H7 (cell line): ENCODE results near the gene ZNF415. TPM values are rescaled to one million over a fixed set of nuclear protein-coding genes. Genes with fewer than 3 reads are reported as not detected.

Experiments
- DNase-seq: peaks from one replicate; pipeline ENCODE4 v3.0.0; 2012
- H3K27me3 ChIP-seq: 2 replicates; pipeline ENCODE4 v1.6.0; 2011; ENCODE audit warnings: mild to moderate bottlenecking, low read length; ENCODE audit not compliant: control insufficient read depth, insufficient read depth
- H3K36me3 ChIP-seq: replicated peaks from 2 replicates; pipeline ENCODE4 v1.5.1; 2011; ENCODE audit warnings: low read length; ENCODE audit not compliant: control insufficient read depth, insufficient read depth
- H3K4me3 ChIP-seq: 2 replicates; pipeline ENCODE4 v1.5.1; 2011; ENCODE audit warnings: low read depth, mild to moderate bottlenecking, control low read depth, low read length, moderate library complexity; ENCODE audit not compliant: insufficient read depth
- total RNA-seq: library from RNA; depleted of rRNA; stranded (reverse); fragments of >200 nt; shearing (Covaris generic); gene quantifications from 2 replicates; pipeline ENCODE4 v1.2.3, GENCODE V29; 2014; rRNA removed

Gene ZNF415
- total RNA-seq, result 5.5 and 9.6 TPM in 2 replicates

DNA sequence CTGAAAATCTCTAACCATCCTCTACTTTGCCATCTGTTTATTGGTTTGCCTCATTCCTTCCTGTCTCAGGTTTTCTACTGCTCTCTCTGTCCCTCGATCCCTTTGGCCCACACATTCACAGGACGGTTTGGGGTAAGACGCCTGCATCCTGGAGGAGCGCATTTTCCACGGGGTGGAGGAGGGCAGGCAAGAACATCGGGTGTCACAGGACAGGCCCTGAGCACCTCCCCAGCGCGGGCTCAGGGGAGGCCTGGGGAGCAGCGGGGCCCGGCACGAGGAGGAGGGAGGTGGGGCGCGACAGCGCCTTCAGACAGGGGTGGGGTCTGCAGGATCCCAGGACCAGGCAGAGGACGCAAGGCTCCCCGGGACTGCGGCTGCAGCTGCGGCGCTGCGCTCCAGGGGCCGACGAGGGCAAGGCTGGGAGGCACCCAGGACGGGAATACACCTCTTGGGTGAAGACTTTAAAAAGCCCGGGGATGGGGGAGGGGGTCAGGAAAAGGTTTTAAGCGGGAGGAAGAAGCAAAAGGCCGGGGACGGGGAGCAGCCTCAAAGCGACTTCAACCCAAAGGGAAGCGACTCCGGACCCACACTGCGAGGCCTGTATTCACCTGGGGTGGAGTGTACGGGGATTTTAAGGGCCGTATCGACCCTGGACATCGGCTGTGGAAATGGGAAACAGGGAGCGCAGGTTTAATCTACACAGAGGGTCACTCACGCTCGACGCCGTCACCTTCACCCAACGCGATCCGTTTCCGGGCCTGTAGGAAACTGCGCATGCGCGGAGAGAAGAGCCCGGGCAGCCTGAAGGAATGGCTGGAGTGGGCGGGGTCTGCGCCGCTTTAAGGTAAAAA is at the start of gene ZNF415:
Gene ZNF415, minus strand, starts transcription at position 770 of the 851 bp plus-strand sequence. CDS start 10,234 bp downstream, outside the sequence.
- Histone ChIP-seq H3K4me3 (peak within 1 kb of the TSS; percentile 80), H3K36me3 (no peaks in the 10 kb centered on the region), H3K27me3 (peaks cover 9% of the 10 kb centered on the region)
- DNase-seq, result peak; percentile 90

GRCh38 chr19:53182202-53182601 is 49.5 kb upstream of the ZNF415 start:
- Histone ChIP-seq H3K4me3 (no peak overlapping the region), H3K27me3 (no peaks in the 10 kb centered on the region), H3K36me3 (peaks cover 2% of the 10 kb centered on the region; the same call in 1 of the 2 replicates)
- DNase-seq, result no peak

DNA sequence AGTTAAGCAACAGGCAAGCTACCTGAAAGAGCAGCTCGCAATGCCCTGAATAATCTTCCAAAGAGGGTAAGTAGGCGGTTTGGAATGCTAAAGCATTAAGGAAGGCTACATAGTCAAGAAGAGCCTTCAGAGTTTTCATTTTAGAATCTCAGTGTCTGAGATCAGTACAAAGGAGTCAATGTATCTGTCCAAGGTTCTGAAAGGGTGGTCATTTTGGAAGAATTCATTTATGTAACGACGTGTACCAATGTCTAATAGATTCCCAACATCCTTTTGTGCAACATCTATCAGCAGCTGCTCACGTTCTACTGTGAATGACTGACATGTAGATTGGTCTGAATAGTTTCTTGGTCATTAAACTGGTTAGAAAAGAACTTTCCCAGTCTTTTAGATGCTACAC is 45.3 kb upstream of the ZNF415 start:
- DNase-seq, result no peak
- Histone ChIP-seq H3K36me3 (peaks cover 2% of the 10 kb centered on the region; the same call in 1 of the 2 replicates), H3K27me3 (no peaks in the 10 kb centered on the region), H3K4me3 (no peak overlapping the region)

- Histone ChIP-seq H3K27me3 (no peaks in the 10 kb centered on the region), H3K4me3 (no peak overlapping the region), H3K36me3 (no peaks in the 10 kb centered on the region)
- DNase-seq, result no peak
These were observed 40.2 kb upstream of the ZNF415 start for GRCh38 chr19:53172889-53173288.

GRCh38 chr19:53165691-53166091 is 33.0 kb upstream of the ZNF415 start:
- Histone ChIP-seq H3K36me3 (no peaks in the 10 kb centered on the region; the same call in 1 of the 2 replicates), H3K27me3 (no peaks in the 10 kb centered on the region), H3K4me3 (no peak overlapping the region)
- DNase-seq, result no peak

DNA sequence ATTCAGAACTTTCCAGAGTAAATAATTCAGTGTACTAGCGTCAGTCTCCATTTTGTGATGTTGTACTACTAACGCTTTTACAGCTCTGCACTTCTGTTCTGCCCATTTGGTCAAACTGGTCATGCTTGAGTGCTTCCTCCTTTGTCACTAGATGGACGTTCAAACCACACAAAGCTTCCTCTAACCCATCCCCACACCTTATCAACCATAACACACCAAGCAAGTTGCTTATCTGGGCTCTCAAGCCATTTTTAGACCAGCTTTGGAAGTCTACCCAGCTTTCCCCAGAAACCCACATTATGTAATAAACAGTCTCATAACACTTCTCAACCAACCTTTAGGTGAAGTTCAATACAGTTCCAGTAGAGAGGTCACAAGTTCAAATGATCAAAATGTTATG is 28.4 kb upstream of the ZNF415 start:
- DNase-seq, result no peak
- no peaks in the 10 kb centered on the region; the same call in 1 of the 2 replicates for H3K36me3 ChIP-seq
- no peak overlapping the region for H3K4me3 ChIP-seq
- peaks cover 2% of the 10 kb centered on the region; the same call in 1 of the 2 replicates for H3K27me3 ChIP-seq

- H3K4me3 ChIP-seq, result no peak overlapping the region
- H3K27me3 ChIP-seq, result peaks cover 2% of the 10 kb centered on the region; the same call in 1 of the 2 replicates
- H3K36me3 ChIP-seq, result no peaks in the 10 kb centered on the region; the same call in none of the 2 replicates
- DNase-seq, result no peak
These were observed 27.6 kb upstream of the ZNF415 start for GRCh38 chr19:53160350-53160749.

DNA sequence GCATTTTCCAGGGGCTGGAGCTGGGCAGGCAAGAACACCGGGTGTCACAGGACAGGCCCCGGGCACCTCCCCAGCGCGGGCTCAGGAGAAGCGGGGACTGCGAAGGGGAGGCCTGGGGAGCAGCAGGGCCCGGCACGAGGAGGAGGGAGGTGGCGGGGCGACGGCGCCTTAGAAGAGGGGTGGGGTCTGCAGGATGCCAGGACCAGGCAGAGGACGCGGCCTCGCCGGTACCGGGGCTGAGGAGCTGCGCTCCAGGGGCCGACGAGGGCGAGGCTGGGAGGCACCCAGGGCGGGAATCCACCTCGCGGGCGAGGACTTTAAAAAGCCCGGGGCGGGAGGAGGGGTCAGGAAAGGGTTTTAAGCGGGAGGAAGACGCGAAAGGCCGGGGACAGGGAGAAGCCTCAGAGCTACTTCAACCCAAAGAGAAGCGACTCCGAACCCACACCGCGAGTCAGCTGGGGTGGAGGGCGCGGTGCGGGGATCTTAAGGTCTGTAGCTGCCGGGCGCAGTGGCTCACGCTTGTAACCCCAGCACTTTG is 25.5 kb upstream of the ZNF415 start:
- DNase-seq, result peak; percentile 75
- Histone ChIP-seq H3K36me3 (peaks cover 1% of the 10 kb centered on the region), H3K27me3 (peaks cover 2% of the 10 kb centered on the region; the same call in 1 of the 2 replicates), H3K4me3 (peak overlapping the region; percentile 74)

DNA sequence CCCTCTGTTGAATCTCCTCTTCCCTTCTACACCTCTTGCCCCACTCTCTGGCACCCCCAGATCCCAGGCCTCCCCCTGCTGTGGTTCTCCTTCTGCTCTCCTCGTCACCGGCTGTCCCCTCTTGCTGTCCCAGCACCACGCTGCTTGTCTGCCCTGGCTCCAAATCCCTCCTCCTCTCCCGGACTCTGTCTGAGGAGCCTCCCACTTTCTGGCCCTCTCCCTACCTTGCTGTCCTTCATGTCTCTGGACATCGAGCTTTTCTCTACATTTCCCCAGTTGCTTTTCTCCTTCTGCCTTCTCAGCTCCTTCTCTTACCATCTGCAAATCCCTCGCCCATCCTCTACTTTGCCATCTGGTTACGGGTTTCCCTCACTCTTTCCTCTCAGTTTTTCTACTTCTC is 24.9 kb upstream of the ZNF415 start:
- H3K4me3 ChIP-seq, result peak overlapping the region; percentile 74
- peaks cover 1% of the 10 kb centered on the region for H3K36me3 ChIP-seq
- peaks cover 2% of the 10 kb centered on the region; the same call in 1 of the 2 replicates for H3K27me3 ChIP-seq
- peak; percentile 41 for DNase-seq

- DNase-seq, result no peak
- H3K36me3 ChIP-seq, result peaks cover 1% of the 10 kb centered on the region
- H3K27me3 ChIP-seq, result peaks cover 2% of the 10 kb centered on the region; the same call in 1 of the 2 replicates
- no peak overlapping the region for H3K4me3 ChIP-seq
These were observed 24.1 kb upstream of the ZNF415 start for GRCh38 chr19:53156850-53157249.

DNA sequence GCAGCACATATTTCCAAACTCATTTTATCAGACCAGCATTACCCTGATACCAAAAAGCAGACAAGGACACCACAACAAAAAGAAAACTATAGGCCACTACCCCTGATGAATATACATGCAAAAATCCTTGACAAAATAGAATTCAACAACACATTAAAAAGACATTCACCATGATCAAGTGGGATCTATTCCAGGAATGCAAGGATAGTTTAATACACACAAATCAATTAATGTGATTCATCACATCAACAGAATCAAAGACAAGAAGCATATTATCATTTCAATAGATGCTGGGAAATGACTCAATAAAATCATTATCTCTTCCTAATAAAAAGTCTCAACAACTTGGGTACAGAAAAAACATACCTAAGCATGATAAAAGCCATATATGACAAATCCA is 14.9 kb upstream of the ZNF415 start:
- H3K4me3 ChIP-seq, result no peak overlapping the region
- peaks cover 9% of the 10 kb centered on the region for H3K36me3 ChIP-seq
- no peak for DNase-seq
- H3K27me3 ChIP-seq, result no peaks in the 10 kb centered on the region

DNA sequence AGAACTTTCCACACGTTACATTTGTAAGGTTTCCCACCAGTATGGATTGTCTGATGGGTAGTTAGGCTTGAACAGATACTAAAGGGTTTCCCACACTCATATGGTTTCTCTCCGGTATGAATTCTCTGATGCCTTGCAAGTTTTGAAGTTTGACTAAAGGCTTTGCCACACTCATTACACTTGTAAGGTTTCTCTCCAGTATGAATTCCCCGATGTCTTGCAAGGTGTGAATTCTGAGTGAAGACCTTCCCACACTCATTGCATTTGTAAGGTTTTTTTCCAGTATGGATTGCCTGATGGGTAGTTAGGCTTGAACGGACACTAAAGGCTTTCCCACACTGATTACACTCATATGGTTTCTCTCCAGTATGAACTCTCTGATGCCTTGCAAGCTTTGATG is 7.6 kb upstream of the ZNF415 start:
- H3K36me3 ChIP-seq, result peaks cover 13% of the 10 kb centered on the region
- H3K27me3 ChIP-seq, result no peaks in the 10 kb centered on the region
- DNase-seq, result no peak

GRCh38 chr19:53136432-53136831 is 3.7 kb upstream of the ZNF415 start:
- Histone ChIP-seq H3K36me3 (peaks cover 2% of the 10 kb centered on the region), H3K4me3 (no peak overlapping the region), H3K27me3 (peaks cover 9% of the 10 kb centered on the region)
- DNase-seq, result no peak

More for the DNA sequence above, 7.6 kb upstream of the ZNF415 start:
- no peak overlapping the region for H3K4me3 ChIP-seq

DNA sequence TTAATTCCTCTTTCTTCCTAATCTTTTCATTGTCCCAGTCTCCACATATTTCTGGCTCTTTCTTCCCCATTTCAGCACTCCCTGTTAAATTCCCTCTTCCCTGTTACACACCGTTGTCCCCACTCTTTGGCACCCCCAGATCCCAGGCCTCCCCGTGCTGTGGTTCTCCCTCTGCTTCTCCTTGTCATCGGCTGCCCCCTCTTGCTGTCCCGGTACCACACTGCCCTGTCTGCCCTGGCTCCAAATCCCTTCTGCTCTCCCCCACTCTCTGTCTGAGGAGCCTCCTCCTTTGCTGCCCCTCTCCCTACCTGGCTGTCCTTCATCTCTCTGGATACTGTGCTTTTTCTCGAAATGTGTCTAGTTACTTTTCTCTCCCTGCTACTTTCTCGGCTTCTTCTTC is 983 bp downstream of the ZNF415 start:
- peaks cover 9% of the 10 kb centered on the region for H3K27me3 ChIP-seq
- DNase-seq, result peak; percentile 24
- H3K36me3 ChIP-seq, result no peaks in the 10 kb centered on the region
- peak overlapping the region; percentile 80; the same call in 1 of the 2 replicates for H3K4me3 ChIP-seq

DNA sequence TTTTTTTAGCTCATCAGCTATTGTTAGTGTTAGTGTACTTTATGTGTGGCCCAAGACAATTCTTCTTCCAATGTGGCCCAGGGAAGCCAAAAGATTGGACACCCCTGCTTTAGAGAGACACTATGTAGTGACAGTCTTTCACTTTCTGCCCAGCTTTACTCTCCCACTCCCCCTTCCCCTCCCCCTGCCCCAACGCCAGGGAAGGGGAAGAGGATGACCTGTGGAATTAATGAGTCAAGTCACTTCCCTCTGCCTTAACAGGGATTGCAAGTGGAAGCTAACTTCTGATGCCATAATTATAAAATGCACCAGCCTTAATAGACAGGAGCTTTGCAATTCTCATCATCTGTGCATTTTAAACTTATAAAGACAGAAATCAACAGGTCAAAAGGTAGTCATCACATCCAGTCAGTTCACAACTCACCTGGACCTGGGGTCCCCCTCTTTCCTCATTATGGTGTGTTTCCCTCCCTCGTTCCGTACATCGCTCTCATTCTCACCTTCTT is 1.6 kb downstream of the ZNF415 start:
- peaks cover 9% of the 10 kb centered on the region for H3K27me3 ChIP-seq
- H3K4me3 ChIP-seq, result no peak overlapping the region
- no peak for DNase-seq
- no peaks in the 10 kb centered on the region for H3K36me3 ChIP-seq
